ENCODE data around the gene NPBWR2.

GRCh38 chr20:64091340-64091739 is 16.0 kb downstream of the NPBWR2 start:
- TF ChIP-seq, protein P1, sequence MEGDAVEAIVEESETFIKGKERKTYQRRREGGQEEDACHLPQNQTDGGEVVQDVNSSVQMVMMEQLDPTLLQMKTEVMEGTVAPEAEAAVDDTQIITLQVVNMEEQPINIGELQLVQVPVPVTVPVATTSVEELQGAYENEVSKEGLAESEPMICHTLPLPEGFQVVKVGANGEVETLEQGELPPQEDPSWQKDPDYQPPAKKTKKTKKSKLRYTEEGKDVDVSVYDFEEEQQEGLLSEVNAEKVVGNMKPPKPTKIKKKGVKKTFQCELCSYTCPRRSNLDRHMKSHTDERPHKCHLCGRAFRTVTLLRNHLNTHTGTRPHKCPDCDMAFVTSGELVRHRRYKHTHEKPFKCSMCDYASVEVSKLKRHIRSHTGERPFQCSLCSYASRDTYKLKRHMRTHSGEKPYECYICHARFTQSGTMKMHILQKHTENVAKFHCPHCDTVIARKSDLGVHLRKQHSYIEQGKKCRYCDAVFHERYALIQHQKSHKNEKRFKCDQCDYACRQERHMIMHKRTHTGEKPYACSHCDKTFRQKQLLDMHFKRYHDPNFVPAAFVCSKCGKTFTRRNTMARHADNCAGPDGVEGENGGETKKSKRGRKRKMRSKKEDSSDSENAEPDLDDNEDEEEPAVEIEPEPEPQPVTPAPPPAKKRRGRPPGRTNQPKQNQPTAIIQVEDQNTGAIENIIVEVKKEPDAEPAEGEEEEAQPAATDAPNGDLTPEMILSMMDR (IDR thresholded peaks at IDR 0.05; ENCODE audit: low read depth, low read length) = no peak
- TF ChIP-seq POLR2A (IDR thresholded peaks at IDR 0.05; ENCODE audit: extremely low read depth, insufficient read length) (no peak), MYC (IDR thresholded peaks at IDR 0.05; ENCODE audit: low read depth, low read length) (no peak)
- TF ChIP-seq, protein P2, sequence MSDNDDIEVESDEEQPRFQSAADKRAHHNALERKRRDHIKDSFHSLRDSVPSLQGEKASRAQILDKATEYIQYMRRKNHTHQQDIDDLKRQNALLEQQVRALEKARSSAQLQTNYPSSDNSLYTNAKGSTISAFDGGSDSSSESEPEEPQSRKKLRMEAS (IDR thresholded peaks at IDR 0.05; ENCODE audit: low read depth, low read length) = no peak
